Peyer's patch (tissue), 4 donors: ENCODE data around the gene SEC14L5.

ENCODE experiments used
- POLR2A ChIP-seq, 2 donors: fragments of 450-650 bp; IDR thresholded peaks; one replicate each; pipeline ENCODE4 v1.5.1; 2017; ENCODE audit warnings: antibody characterized with exemption in 2 of 2, mild to moderate bottlenecking in 2 of 2, moderate library complexity in 2 of 2
- TF ChIP-seq, protein P1 (sequence below), 6 experiments: fragments of 450-650 bp in 4 of 6; fragments of 200-600 bp in 2 of 6; sonication (generic) in 1 of 6; IDR thresholded peaks; one replicate each; pipeline ENCODE4 v1.5.1; 2017 to 2019; ENCODE audit warnings: antibody characterized with exemption in 6 of 6, mild to moderate bottlenecking in 3 of 6, moderate library complexity in 1 of 6

DNA sequence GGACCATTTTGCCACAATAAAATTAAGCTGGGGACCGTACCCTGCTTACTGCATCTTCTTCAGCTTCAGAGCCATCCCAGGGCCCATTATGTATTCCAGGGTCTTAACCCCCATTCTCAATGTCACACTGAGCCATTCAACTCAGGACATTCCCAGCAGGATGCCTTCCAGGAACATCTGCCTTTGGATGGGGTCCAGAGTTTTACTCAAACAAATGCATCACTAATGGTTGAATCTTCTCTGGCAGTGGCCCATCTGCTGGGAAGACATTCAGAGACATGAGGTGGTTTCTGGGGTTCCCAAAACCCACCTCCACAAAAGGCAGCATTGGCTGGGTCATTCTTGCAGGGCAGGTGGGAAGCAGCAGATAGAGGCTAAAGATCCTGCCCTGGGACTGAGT is 3.4 kb upstream of the SEC14L5 start:
- TF ChIP-seq POLR2A (IDR thresholded peaks at IDR 0.05) = no peak
- TF ChIP-seq, protein P1, sequence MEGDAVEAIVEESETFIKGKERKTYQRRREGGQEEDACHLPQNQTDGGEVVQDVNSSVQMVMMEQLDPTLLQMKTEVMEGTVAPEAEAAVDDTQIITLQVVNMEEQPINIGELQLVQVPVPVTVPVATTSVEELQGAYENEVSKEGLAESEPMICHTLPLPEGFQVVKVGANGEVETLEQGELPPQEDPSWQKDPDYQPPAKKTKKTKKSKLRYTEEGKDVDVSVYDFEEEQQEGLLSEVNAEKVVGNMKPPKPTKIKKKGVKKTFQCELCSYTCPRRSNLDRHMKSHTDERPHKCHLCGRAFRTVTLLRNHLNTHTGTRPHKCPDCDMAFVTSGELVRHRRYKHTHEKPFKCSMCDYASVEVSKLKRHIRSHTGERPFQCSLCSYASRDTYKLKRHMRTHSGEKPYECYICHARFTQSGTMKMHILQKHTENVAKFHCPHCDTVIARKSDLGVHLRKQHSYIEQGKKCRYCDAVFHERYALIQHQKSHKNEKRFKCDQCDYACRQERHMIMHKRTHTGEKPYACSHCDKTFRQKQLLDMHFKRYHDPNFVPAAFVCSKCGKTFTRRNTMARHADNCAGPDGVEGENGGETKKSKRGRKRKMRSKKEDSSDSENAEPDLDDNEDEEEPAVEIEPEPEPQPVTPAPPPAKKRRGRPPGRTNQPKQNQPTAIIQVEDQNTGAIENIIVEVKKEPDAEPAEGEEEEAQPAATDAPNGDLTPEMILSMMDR (IDR thresholded peaks at IDR 0.05) = no peak
